Gastroesophageal sphincter (tissue), 4 donors: Measurements from ENCODE around the gene FLYWCH2. TPM values are rescaled to one million over a fixed set of nuclear protein-coding genes. Genes with fewer than 3 reads are reported as not detected.
A peak's percentile ranks its signal among the peaks of the same experiment; 100 is the strongest.
"Not testable (repeated sequence)": the region's sequence is repeated elsewhere in the genome, so short reads cannot be mapped to it uniquely, and the experiment has no call there.

Experiments
- ATAC-seq: fragments of 150-250 bp; one replicate; pipeline ENCODE4 v1.9.1; 2016; ENCODE audit warnings: mild to moderate bottlenecking, moderate library complexity
- H3K27ac ChIP-seq, 4 donors: fragments of 200-600 bp; sonication (generic) in 3 of 4; 1 replicate in 3 of 4; 2 replicates in 1 of 4; pipeline ENCODE4 v1.5.1; 2016 to 2019
- H3K27me3 ChIP-seq: fragments of 200-600 bp; sonication (generic); one replicate; pipeline ENCODE4 v1.5.1; 2019
- H3K36me3 ChIP-seq, 2 donors: fragments of 200-600 bp; sonication (generic); one replicate each; pipeline ENCODE4 v1.5.1; 2019; ENCODE audit warnings: control low read depth in 1 of 2
- H3K4me1 ChIP-seq, 3 donors: fragments of 200-600 bp; sonication (generic); 1 replicate in 2 of 3; 2 replicates in 1 of 3; pipeline ENCODE4 v1.5.1; 2016 to 2019; ENCODE audit warnings: control low read depth in 2 of 3
- H3K4me3 ChIP-seq, 2 donors: fragments of 200-600 bp; sonication (generic); one replicate each; pipeline ENCODE4 v1.5.1; 2019; ENCODE audit warnings: mild to moderate bottlenecking in 1 of 2, moderate library complexity in 1 of 2
- H3K9me3 ChIP-seq, 3 donors: fragments of 200-600 bp; sonication (generic); one replicate each; pipeline ENCODE4 v1.5.1; 2017 to 2019; ENCODE audit warnings: control low read depth in 2 of 3
- EP300 ChIP-seq: sonication (generic); formaldehyde crosslinking; IDR thresholded peaks from one replicate; pipeline ENCODE4 v1.6.1; 2017; ENCODE audit warnings: antibody characterized with exemption, mild to moderate bottlenecking
- POLR2A ChIP-seq, 2 donors: fragments of 450-650 bp; IDR thresholded peaks; one replicate each; pipeline ENCODE4 v1.6.1; 2017; ENCODE audit warnings: antibody characterized with exemption in 2 of 2, mild to moderate bottlenecking in 2 of 2, moderate library complexity in 1 of 2
- POLR2AphosphoS5 ChIP-seq: sonication (generic); formaldehyde crosslinking; IDR thresholded peaks from one replicate; pipeline ENCODE4 v1.6.1; 2017; ENCODE audit warnings: antibody characterized with exemption
- WGBS, 2 donors: methylation state at CpG; one replicate each; pipeline ENCODE4 v1.1.5; 2018; ENCODE audit warnings: low coverage in 1 of 2; 5-methylcytosine and 5-hydroxymethylcytosine counted together
- total RNA-seq, 4 donors: library from RNA; depleted of rRNA; stranded (reverse); fragments of >200 nt; gene quantifications; one replicate each; pipeline ENCODE4 v1.1.0, GENCODE V29; 2016
- TF ChIP-seq, protein P1 (sequence below), 4 experiments: fragments of 200-600 bp in 2 of 4; fragments of 450-650 bp in 2 of 4; sonication (generic) in 1 of 4; IDR thresholded peaks; one replicate each; pipeline ENCODE4 v1.5.1; 2017 to 2019; ENCODE audit warnings: antibody characterized with exemption in 4 of 4, mild to moderate bottlenecking in 2 of 4, moderate library complexity in 2 of 4

FLYWCH2 gene
- total RNA-seq, 4 donors from 2014 or later: 21.9 to 69.1 (median 38.8) TPM

DNA sequence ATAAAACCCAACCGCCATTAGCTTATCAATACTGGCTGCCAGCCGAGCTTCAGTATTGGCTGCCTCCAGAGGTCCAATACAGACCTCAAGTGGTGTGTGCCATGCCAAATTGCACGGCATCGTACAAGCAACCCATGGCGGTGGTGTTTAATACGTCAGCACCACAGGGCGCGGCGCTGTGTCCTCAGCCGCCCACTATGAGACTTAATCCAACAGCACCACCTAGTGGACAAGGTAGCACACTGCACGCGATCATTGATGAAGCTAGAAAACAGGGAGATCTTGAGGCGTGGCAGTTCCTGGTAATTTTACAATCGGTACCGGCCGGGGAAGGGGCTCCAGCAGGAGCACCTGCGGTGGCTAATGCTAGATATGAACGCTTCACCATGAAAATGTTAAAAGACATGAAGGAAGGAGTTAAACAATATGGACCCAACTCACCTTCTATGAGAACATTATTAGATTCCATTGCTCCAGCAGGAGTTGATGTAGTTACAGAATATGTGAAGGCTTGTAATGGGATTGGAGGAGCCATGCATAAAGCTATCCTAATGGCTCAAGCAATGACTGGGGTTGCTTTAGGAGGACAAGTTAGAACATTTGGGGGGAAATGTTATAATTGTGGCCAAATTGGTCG lies 44.1 kb downstream of the FLYWCH2 start:
- WGBS, 2 donors: 8 to 9% methylated on average over 14 to 17 of the region's 19 CpGs
- Histone ChIP-seq H3K36me3 (peaks cover 0 to 58% of the 10 kb centered on the region in 2 donors), H3K4me3 (peak overlapping the region in 1 of 2 donors; percentile 27), H3K27ac (peak overlapping the region in 1 of 4 donors; percentile 52), H3K27me3 (no peaks in the 10 kb centered on the region), H3K9me3 (no peaks in the 10 kb centered on the region), H3K4me1 (peaks cover 0 to 18% (median 0%) of the 10 kb centered on the region in 3 donors)
- ATAC-seq: peak; percentile 93
- TF ChIP-seq, protein P1, sequence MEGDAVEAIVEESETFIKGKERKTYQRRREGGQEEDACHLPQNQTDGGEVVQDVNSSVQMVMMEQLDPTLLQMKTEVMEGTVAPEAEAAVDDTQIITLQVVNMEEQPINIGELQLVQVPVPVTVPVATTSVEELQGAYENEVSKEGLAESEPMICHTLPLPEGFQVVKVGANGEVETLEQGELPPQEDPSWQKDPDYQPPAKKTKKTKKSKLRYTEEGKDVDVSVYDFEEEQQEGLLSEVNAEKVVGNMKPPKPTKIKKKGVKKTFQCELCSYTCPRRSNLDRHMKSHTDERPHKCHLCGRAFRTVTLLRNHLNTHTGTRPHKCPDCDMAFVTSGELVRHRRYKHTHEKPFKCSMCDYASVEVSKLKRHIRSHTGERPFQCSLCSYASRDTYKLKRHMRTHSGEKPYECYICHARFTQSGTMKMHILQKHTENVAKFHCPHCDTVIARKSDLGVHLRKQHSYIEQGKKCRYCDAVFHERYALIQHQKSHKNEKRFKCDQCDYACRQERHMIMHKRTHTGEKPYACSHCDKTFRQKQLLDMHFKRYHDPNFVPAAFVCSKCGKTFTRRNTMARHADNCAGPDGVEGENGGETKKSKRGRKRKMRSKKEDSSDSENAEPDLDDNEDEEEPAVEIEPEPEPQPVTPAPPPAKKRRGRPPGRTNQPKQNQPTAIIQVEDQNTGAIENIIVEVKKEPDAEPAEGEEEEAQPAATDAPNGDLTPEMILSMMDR (IDR thresholded peaks at IDR 0.05): peak in 3 of 4 experiments; percentile 94 to 98 (median 97)
- no peak for TF ChIP-seq POLR2AphosphoS5
- no peak for TF ChIP-seq POLR2A (IDR thresholded peaks at IDR 0.05)
- no peak for TF ChIP-seq EP300

DNA sequence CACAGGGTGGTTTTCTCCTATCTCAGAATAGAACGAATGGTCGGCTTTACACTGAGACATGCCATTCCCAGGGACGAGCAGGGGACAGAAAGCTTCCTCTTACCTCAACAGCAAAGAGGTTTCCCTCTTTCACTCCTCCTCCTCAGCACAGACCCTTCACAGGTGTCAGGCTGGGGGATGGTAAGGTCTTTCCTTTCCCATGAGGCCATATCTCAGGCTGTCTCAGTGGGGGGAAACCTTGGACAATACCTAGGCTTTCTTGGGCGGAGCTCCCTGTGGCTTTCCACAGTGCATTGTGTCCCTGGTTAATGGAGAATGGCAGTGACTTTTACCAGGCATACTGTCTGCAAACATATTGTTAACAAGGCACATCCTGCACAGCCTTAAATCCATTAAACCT lies 45.1 kb downstream of the FLYWCH2 start:
- H3K36me3 ChIP-seq: peaks cover 0 to 57% of the 10 kb centered on the region in 2 donors
- H3K27me3 ChIP-seq, H3K4me3 ChIP-seq, H3K27ac ChIP-seq, H3K9me3 ChIP-seq, ATAC-seq: not testable (repeated sequence)
- H3K4me1 ChIP-seq: peaks cover 0 to 18% (median 0%) of the 10 kb centered on the region in 3 donors
- 95 to 100% methylated on average over 1 to 3 of the region's 4 CpGs for WGBS, 2 donors

- no peak for ATAC-seq
- H3K27me3 ChIP-seq: no peaks in the 10 kb centered on the region
- H3K36me3 ChIP-seq: peaks cover 0 to 59% of the 10 kb centered on the region in 2 donors
- no peak overlapping the region for H3K27ac ChIP-seq
- no CpG with 5 or more reads among the region's 11 CpGs for WGBS, 2 donors
- H3K4me1 ChIP-seq: peaks cover 0 to 18% (median 0%) of the 10 kb centered on the region in 3 donors
- H3K4me3 ChIP-seq: no peak overlapping the region
- no peaks in the 10 kb centered on the region for H3K9me3 ChIP-seq
- TF ChIP-seq EP300 (no peak), POLR2A (IDR thresholded peaks at IDR 0.05) (no peak), POLR2AphosphoS5 (no peak)
- TF ChIP-seq, protein P1 (IDR thresholded peaks at IDR 0.05): no peak
Observed at GRCh38 chr16:2928796-2929195, 45.8 kb downstream of the FLYWCH2 start.

- H3K9me3 ChIP-seq: no peaks in the 10 kb centered on the region
- peaks cover 0 to 61% of the 10 kb centered on the region in 2 donors for H3K36me3 ChIP-seq
- H3K27me3 ChIP-seq: no peaks in the 10 kb centered on the region
- peaks cover 0 to 18% (median 0%) of the 10 kb centered on the region in 3 donors for H3K4me1 ChIP-seq
- no peak for ATAC-seq
- H3K27ac ChIP-seq: no peak overlapping the region
- WGBS, 2 donors: no CpG with 5 or more reads among the region's 14 CpGs
- H3K4me3 ChIP-seq: no peak overlapping the region
- TF ChIP-seq EP300 (no peak), POLR2A (IDR thresholded peaks at IDR 0.05) (no peak), POLR2AphosphoS5 (no peak)
- TF ChIP-seq, protein P1 (IDR thresholded peaks at IDR 0.05): no peak
Observed at GRCh38 chr16:2929693-2930092, 46.7 kb downstream of the FLYWCH2 start.

DNA sequence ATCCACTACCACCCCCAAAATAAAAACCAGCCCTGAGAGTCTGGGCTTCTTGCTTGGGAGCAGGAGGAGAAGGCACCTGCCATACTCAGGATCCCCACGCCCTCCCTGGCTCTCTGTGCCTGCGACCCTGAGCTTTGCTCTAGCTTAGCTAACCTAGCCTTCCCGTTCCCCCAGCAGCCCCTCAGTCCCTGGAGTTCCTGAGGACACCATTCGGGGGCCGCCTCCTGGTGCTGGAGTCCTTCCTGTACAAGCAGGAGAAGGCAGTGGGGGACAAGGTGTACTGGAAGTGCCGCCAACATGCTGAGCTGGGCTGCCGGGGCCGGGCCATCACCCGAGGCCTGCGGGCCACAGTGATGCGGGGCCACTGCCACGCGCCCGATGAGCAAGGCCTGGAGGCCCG lies 47.2 kb downstream of the FLYWCH2 start:
- Histone ChIP-seq H3K4me3 (no peak overlapping the region), H3K27ac (no peak overlapping the region), H3K4me1 (peaks cover 0 to 13% (median 0%) of the 10 kb centered on the region in 3 donors), H3K27me3 (no peaks in the 10 kb centered on the region), H3K9me3 (no peaks in the 10 kb centered on the region), H3K36me3 (peaks cover 0 to 62% of the 10 kb centered on the region in 2 donors)
- no CpG with 5 or more reads among the region's 15 CpGs for WGBS, 2 donors
- TF ChIP-seq EP300 (no peak), POLR2AphosphoS5 (no peak), POLR2A (IDR thresholded peaks at IDR 0.05) (no peak)
- TF ChIP-seq, protein P1 (IDR thresholded peaks at IDR 0.05): no peak
- no peak for ATAC-seq

DNA sequence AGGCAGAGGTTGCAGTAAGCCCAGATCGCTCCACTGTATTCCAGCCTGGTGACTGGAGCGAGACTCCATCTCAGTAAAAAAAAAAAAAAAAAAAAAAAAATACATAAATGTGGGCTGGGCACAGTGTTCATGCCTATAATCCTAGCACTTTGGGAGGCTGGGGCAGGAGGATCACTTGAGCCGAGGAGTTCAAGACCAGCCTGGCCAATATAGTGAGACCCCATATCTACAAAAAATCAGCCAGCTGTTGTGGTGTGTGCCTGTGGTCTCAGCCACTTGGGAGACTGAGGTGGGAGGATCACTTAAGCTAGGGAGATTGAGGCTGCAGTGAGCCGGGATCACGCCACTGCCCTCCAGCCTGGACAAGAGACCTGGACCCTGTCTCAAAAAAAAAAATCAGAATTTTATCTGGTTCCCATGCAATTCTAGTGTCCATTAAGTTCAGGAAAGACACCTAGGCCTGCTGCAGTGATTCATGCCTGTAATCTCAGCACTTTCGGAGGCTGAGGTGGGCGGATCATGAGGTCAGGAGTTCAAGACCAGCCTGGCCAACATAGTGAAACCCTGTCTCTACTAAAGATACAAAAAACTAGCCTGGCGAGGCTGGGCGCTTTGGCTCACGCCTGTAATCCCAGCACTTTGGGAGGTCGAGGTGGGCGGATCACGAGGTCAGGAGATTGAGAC lies 48.4 kb downstream of the FLYWCH2 start:
- ATAC-seq, H3K27me3 ChIP-seq, H3K9me3 ChIP-seq, H3K4me3 ChIP-seq, H3K27ac ChIP-seq: not testable (repeated sequence)
- Histone ChIP-seq H3K4me1 (peaks cover 0 to 12% (median 0%) of the 10 kb centered on the region in 3 donors), H3K36me3 (peaks cover 0 to 73% of the 10 kb centered on the region in 2 donors)
- WGBS, 2 donors: 81 to 100% methylated on average over 2 to 6 of the region's 13 CpGs
